ENCODE data around the gene TIGD6.

GRCh38 chr5:150023136-150023535, 22.7 kb upstream of the TIGD6 start:
- TF ChIP-seq, protein P1, sequence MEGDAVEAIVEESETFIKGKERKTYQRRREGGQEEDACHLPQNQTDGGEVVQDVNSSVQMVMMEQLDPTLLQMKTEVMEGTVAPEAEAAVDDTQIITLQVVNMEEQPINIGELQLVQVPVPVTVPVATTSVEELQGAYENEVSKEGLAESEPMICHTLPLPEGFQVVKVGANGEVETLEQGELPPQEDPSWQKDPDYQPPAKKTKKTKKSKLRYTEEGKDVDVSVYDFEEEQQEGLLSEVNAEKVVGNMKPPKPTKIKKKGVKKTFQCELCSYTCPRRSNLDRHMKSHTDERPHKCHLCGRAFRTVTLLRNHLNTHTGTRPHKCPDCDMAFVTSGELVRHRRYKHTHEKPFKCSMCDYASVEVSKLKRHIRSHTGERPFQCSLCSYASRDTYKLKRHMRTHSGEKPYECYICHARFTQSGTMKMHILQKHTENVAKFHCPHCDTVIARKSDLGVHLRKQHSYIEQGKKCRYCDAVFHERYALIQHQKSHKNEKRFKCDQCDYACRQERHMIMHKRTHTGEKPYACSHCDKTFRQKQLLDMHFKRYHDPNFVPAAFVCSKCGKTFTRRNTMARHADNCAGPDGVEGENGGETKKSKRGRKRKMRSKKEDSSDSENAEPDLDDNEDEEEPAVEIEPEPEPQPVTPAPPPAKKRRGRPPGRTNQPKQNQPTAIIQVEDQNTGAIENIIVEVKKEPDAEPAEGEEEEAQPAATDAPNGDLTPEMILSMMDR (IDR thresholded peaks at IDR 0.05), result no peak
- TF ChIP-seq POLR2A (IDR thresholded peaks at IDR 0.05), result no peak
